Hematopoietic multipotent progenitor cell treated with erythropoietin and hydrocortisone succinate and interleukin-3 and kit ligand, for 15 days (in vitro differentiated cells): ENCODE data around the gene PRKAR1B.

Source experiments
- DNase-seq: peaks from one replicate; pipeline ENCODE4 v3.0.0-alpha.2; 2015; ENCODE audit warnings: low spot score

PRKAR1B gene

GRCh38 chr7:521221-522070 is 205.6 kb downstream of the PRKAR1B start:
- no peak for DNase-seq

GRCh38 chr7:520503-521161 is 206.4 kb downstream of the PRKAR1B start:
- DNase-seq: no peak

- no peak for DNase-seq
These were observed 207.3 kb downstream of the PRKAR1B start, which contains the start of gene PDGFA for GRCh38 chr7:519484-520390. Gene PDGFA (minus strand): TSS chr7:519846. CDS start chr7:519001, 845 bp downstream.

GRCh38 chr7:518630-519483 is 208.2 kb downstream of the PRKAR1B start:
- no peak for DNase-seq

GRCh38 chr7:517774-518629 is 209.1 kb downstream of the PRKAR1B start:
- no peak for DNase-seq

- no peak for DNase-seq
These were observed 210.2 kb downstream of the PRKAR1B start for GRCh38 chr7:516606-517456.

- DNase-seq: no peak
These were observed 210.9 kb downstream of the PRKAR1B start for GRCh38 chr7:516216-516605.

GRCh38 chr7:515628-516027 is 211.5 kb downstream of the PRKAR1B start:
- no peak for DNase-seq

GRCh38 chr7:514651-515598 is 212.2 kb downstream of the PRKAR1B start:
- no peak for DNase-seq

- no peak for DNase-seq
These were observed 212.8 kb downstream of the PRKAR1B start for GRCh38 chr7:514242-514641.

GRCh38 chr7:513521-514166 is 213.4 kb downstream of the PRKAR1B start:
- DNase-seq: no peak

GRCh38 chr7:512541-513311 is 214.4 kb downstream of the PRKAR1B start:
- no peak for DNase-seq

- DNase-seq: no peak
These were observed 215.0 kb downstream of the PRKAR1B start for GRCh38 chr7:512146-512510.

- DNase-seq: no peak
These were observed 215.5 kb downstream of the PRKAR1B start for GRCh38 chr7:511476-512145.

GRCh38 chr7:510782-511281 is 216.2 kb downstream of the PRKAR1B start:
- DNase-seq: no peak

- DNase-seq: no peak
These were observed 217.0 kb downstream of the PRKAR1B start for GRCh38 chr7:510131-510481.
